ENCODE measurements around the gene SP140. TPM values are rescaled to one million over a fixed set of nuclear protein-coding genes. Genes with fewer than 3 reads are reported as not detected.

SP140 gene
- total and polyA plus RNA-seq, 2 of the 8 experiments (the other 6 are each of a cell fraction or from before 2014, with no cell fraction given) = 0.23 to 1.3 TPM

DNA sequence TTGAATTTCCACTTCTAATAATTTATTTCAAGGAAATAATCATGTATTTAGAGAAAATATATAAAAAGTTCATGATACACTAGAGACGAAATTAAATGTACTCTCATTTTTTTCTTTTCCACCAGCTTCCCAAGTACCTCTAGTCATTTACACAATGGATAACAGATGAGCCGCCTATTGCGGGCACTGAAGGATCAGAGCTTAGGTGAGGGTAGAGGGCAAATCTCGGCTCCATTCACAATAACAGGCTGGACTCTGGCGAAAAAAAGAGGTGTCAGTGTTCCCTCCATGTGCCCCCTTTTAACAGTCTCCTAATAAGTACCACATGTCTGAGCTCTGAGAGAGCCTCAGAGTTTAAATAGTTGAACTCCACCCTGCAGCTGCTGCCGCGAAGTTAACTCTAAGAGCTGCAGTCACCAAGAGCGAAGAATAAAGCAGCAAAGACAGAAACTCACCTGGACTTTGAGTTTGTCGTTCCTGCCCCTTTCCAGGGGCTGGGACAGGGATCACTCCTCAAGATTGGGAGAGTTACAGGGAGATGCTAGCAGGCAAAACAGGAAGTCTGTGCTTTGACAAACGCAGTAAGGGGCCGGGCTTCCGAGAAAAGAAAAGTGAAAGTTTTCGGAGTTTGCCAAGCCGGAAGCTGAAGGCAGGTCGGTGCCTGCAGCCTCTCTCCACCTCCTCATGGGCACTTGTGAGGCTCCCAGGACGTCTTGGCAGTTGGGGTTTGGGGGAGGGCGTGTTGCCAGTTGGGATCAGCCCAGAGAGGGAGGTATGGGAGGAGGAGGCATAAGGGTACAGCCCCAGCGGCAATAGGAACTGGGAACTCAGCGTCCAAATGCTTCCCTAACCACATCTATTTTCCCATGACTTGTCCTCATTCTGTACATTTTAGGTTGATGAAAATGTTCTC lies 5.9 kb upstream of the SP140 start, which contains the start of gene SP110 (continued):
- TF ChIP-seq, protein P1, sequence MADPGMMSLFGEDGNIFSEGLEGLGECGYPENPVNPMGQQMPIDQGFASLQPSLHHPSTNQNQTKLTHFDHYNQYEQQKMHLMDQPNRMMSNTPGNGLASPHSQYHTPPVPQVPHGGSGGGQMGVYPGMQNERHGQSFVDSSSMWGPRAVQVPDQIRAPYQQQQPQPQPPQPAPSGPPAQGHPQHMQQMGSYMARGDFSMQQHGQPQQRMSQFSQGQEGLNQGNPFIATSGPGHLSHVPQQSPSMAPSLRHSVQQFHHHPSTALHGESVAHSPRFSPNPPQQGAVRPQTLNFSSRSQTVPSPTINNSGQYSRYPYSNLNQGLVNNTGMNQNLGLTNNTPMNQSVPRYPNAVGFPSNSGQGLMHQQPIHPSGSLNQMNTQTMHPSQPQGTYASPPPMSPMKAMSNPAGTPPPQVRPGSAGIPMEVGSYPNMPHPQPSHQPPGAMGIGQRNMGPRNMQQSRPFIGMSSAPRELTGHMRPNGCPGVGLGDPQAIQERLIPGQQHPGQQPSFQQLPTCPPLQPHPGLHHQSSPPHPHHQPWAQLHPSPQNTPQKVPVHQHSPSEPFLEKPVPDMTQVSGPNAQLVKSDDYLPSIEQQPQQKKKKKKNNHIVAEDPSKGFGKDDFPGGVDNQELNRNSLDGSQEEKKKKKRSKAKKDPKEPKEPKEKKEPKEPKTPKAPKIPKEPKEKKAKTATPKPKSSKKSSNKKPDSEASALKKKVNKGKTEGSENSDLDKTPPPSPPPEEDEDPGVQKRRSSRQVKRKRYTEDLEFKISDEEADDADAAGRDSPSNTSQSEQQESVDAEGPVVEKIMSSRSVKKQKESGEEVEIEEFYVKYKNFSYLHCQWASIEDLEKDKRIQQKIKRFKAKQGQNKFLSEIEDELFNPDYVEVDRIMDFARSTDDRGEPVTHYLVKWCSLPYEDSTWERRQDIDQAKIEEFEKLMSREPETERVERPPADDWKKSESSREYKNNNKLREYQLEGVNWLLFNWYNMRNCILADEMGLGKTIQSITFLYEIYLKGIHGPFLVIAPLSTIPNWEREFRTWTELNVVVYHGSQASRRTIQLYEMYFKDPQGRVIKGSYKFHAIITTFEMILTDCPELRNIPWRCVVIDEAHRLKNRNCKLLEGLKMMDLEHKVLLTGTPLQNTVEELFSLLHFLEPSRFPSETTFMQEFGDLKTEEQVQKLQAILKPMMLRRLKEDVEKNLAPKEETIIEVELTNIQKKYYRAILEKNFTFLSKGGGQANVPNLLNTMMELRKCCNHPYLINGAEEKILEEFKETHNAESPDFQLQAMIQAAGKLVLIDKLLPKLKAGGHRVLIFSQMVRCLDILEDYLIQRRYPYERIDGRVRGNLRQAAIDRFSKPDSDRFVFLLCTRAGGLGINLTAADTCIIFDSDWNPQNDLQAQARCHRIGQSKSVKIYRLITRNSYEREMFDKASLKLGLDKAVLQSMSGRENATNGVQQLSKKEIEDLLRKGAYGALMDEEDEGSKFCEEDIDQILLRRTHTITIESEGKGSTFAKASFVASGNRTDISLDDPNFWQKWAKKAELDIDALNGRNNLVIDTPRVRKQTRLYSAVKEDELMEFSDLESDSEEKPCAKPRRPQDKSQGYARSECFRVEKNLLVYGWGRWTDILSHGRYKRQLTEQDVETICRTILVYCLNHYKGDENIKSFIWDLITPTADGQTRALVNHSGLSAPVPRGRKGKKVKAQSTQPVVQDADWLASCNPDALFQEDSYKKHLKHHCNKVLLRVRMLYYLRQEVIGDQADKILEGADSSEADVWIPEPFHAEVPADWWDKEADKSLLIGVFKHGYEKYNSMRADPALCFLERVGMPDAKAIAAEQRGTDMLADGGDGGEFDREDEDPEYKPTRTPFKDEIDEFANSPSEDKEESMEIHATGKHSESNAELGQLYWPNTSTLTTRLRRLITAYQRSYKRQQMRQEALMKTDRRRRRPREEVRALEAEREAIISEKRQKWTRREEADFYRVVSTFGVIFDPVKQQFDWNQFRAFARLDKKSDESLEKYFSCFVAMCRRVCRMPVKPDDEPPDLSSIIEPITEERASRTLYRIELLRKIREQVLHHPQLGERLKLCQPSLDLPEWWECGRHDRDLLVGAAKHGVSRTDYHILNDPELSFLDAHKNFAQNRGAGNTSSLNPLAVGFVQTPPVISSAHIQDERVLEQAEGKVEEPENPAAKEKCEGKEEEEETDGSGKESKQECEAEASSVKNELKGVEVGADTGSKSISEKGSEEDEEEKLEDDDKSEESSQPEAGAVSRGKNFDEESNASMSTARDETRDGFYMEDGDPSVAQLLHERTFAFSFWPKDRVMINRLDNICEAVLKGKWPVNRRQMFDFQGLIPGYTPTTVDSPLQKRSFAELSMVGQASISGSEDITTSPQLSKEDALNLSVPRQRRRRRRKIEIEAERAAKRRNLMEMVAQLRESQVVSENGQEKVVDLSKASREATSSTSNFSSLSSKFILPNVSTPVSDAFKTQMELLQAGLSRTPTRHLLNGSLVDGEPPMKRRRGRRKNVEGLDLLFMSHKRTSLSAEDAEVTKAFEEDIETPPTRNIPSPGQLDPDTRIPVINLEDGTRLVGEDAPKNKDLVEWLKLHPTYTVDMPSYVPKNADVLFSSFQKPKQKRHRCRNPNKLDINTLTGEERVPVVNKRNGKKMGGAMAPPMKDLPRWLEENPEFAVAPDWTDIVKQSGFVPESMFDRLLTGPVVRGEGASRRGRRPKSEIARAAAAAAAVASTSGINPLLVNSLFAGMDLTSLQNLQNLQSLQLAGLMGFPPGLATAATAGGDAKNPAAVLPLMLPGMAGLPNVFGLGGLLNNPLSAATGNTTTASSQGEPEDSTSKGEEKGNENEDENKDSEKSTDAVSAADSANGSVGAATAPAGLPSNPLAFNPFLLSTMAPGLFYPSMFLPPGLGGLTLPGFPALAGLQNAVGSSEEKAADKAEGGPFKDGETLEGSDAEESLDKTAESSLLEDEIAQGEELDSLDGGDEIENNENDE (IDR thresholded peaks at IDR 0.05; ENCODE audit: insufficient replicate concordance, low read length) = no peak
- TF ChIP-seq SP4 (IDR thresholded peaks at IDR 0.05; ENCODE audit: low read length) (no peak), SP2 (IDR thresholded peaks at IDR 0.05; ENCODE audit: low read length) (no peak), KDM1A (IDR thresholded peaks at IDR 0.05; ENCODE audit: borderline replicate concordance, low read length) (no peak), KDM5A (IDR thresholded peaks at IDR 0.05; ENCODE audit: low read length) (no peak), MAFK (IDR thresholded peaks at IDR 0.05; ENCODE audit: low read depth, low read length) (no peak), POLR2A (IDR thresholded peaks at IDR 0.05; ENCODE audit: control extremely low read depth in 1 of 2, low read depth in 2 of 2, low read length in 2 of 2) (peak in 1 of 2 experiments; percentile 61; a peak in 2 of 3 replicates), CHD1 (IDR thresholded peaks at IDR 0.05; ENCODE audit: low read depth, low read length) (no peak)
- TF ChIP-seq, protein P2, sequence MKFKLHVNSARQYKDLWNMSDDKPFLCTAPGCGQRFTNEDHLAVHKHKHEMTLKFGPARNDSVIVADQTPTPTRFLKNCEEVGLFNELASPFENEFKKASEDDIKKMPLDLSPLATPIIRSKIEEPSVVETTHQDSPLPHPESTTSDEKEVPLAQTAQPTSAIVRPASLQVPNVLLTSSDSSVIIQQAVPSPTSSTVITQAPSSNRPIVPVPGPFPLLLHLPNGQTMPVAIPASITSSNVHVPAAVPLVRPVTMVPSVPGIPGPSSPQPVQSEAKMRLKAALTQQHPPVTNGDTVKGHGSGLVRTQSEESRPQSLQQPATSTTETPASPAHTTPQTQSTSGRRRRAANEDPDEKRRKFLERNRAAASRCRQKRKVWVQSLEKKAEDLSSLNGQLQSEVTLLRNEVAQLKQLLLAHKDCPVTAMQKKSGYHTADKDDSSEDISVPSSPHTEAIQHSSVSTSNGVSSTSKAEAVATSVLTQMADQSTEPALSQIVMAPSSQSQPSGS (IDR thresholded peaks at IDR 0.05; ENCODE audit: low read length) = no peak
